Transverse colon (tissue), 4 donors: ENCODE results near the gene DNPEP. TPM values are rescaled to one million over a fixed set of nuclear protein-coding genes. Genes with fewer than 3 reads are reported as not detected.

ENCODE experiments used
- DNase-seq: peaks from one replicate; pipeline ENCODE4 v3.0.0-alpha.2; 2019
- H3K27ac ChIP-seq, 4 donors: fragments of 200-600 bp; sonication (generic); 2 replicates each; pipeline ENCODE4 v1.5.1; 2016 to 2018; ENCODE audit warnings: inconsistent platforms in 4 of 4
- H3K27me3 ChIP-seq: fragments of 200-600 bp; sonication (generic); 2 replicates; pipeline ENCODE4 v1.5.1; 2017; ENCODE audit warnings: inconsistent platforms
- H3K36me3 ChIP-seq, 4 donors: fragments of 200-600 bp; sonication (generic); 2 replicates each; pipeline ENCODE4 v1.5.1; 2017 to 2019; ENCODE audit warnings: inconsistent platforms in 4 of 4
- H3K4me1 ChIP-seq, 4 donors: fragments of 200-600 bp; sonication (generic); 2 replicates each; pipeline ENCODE4 v1.5.1; 2017 to 2020; ENCODE audit warnings: inconsistent platforms in 4 of 4
- H3K4me3 ChIP-seq, 4 donors: fragments of 200-600 bp; sonication (generic); 1 replicate in 1 of 4; 2 replicates in 3 of 4; pipeline versions ENCODE4 v1.5.1 to v1.6.1; 2017 to 2019; ENCODE audit warnings: inconsistent platforms in 4 of 4
- H3K9me3 ChIP-seq, 2 donors: fragments of 200-600 bp; sonication (generic); 2 replicates each; pipeline ENCODE4 v1.5.1; 2017 to 2019; ENCODE audit warnings: inconsistent platforms in 2 of 2
- CTCF ChIP-seq, 5 experiments: fragments of 200-600 bp in 3 of 5; fragments of 450-650 bp in 2 of 5; sonication (generic) in 3 of 5; IDR thresholded peaks; 1 replicate in 2 of 5; 2 replicates in 3 of 5; pipeline ENCODE4 v1.5.1; 2016 to 2017; ENCODE audit warnings: antibody characterized with exemption in 5 of 5, inconsistent platforms in 3 of 5, mild to moderate bottlenecking in 2 of 5, moderate library complexity in 1 of 5
- EP300 ChIP-seq: sonication (generic); formaldehyde crosslinking; IDR thresholded peaks from one replicate; pipeline ENCODE4 v1.6.1; 2017; ENCODE audit warnings: antibody characterized with exemption, low read depth
- POLR2A ChIP-seq: fragments of 450-650 bp; IDR thresholded peaks from one replicate; pipeline ENCODE4 v1.6.1; 2016; ENCODE audit warnings: antibody characterized with exemption, mild to moderate bottlenecking, moderate library complexity
- POLR2AphosphoS5 ChIP-seq, 3 donors: sonication (generic); formaldehyde crosslinking; IDR thresholded peaks; one replicate each; pipeline ENCODE4 v1.6.1; 2016; ENCODE audit warnings: antibody characterized with exemption in 3 of 3
- WGBS, 2 donors: methylation state at CpG; one replicate each; pipeline ENCODE4 v1.1.5; 2018; ENCODE audit warnings: low coverage in 1 of 2; 5-methylcytosine and 5-hydroxymethylcytosine counted together
- in situ Hi-C, 4 donors: fragments of 200-750 bp; cut with MboI; loops; one replicate each; pipeline versions ENCODE4 v1.15.0 to v1.15.1; 2017; ENCODE audit warnings: low sequenced_read_pairs in 3 of 4, low pct_ligation_motif_present in 1 of 4, low pct_unique_long_range_greater_than_20kb in 1 of 4
- intact Hi-C: fragments of 100-400 bp; cut with DNase I; formaldehyde crosslinking; loops from one replicate; pipeline ENCODE4 v1.15.1; 2023; ENCODE audit warnings: low total_unique reads
- total RNA-seq, 4 donors: library from RNA; depleted of rRNA; stranded (reverse); fragments of >200 nt; gene quantifications; one replicate each; pipeline ENCODE4 v1.1.0, GENCODE V29; 2016

Gene DNPEP
- total RNA-seq, 4 donors from 2014 or later: 61.3 to 142 (median 104) TPM

DNA sequence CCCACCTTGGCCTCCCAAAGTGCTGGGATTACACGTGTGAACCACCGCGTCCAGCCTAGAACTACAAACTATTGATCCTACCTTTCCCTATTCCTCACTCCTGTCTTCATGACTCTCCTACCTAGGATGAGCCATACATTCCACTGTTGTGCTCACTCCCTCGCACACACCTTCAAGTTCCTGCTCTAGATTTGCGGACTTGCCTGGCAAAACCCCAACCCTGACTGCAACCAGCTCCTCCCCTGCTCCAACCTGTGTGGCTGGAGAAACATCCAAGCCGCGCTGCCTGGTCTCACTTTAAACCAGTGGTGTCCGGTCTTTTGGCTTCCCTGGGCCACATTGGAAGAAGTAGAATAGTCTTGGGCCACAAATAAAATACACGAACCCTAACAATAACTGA is 5.0 kb upstream of the DNPEP start:
- Histone ChIP-seq H3K27ac (no peak overlapping the region), H3K4me3 (no peak overlapping the region), H3K9me3 (no peaks in the 10 kb centered on the region), H3K36me3 (no peaks in the 10 kb centered on the region), H3K4me1 (peaks cover 0 to 17% (median 6%) of the 10 kb centered on the region in 4 donors), H3K27me3 (no peaks in the 10 kb centered on the region)
- in situ Hi-C loops: no loop called here
- DNase-seq: no peak
- 90 to 94% methylated on average over 6 to 9 of the region's 9 CpGs for WGBS, 2 donors
- intact Hi-C loops: no loop called here
- TF ChIP-seq EP300: no peak
- TF ChIP-seq POLR2AphosphoS5 (IDR thresholded peaks at IDR 0.05): no peak
- TF ChIP-seq CTCF (IDR thresholded peaks at IDR 0.05): no peak
- TF ChIP-seq POLR2A: no peak

GRCh38 chr2:219388907-219389156 is 1.1 kb upstream of the DNPEP start:
- Histone ChIP-seq H3K4me1 (peaks cover 10 to 18% (median 14%) of the 10 kb centered on the region in 4 donors), H3K36me3 (peaks cover 0 to 18% (median 5%) of the 10 kb centered on the region in 4 donors), H3K9me3 (no peaks in the 10 kb centered on the region), H3K4me3 (peak overlapping the region in 3 of 4 donors; percentile 47 to 83 (median 61)), H3K27ac (peak overlapping the region; percentile 93 to 100 (median 97)), H3K27me3 (no peaks in the 10 kb centered on the region)
- no peak for TF ChIP-seq CTCF (IDR thresholded peaks at IDR 0.05)
- TF ChIP-seq EP300: no peak
- no peak for TF ChIP-seq POLR2AphosphoS5 (IDR thresholded peaks at IDR 0.05)
- no peak for TF ChIP-seq POLR2A
- 25 to 34% methylated on average over 5 to 6 of the region's 6 CpGs for WGBS, 2 donors
- no peak for DNase-seq
- in situ Hi-C loops (no loop called here), intact Hi-C loops (loop anchor here (10.0 kb wide), 1 partner anchor 1164 kb away; no protein-coding TSS in a partner anchor)

DNA sequence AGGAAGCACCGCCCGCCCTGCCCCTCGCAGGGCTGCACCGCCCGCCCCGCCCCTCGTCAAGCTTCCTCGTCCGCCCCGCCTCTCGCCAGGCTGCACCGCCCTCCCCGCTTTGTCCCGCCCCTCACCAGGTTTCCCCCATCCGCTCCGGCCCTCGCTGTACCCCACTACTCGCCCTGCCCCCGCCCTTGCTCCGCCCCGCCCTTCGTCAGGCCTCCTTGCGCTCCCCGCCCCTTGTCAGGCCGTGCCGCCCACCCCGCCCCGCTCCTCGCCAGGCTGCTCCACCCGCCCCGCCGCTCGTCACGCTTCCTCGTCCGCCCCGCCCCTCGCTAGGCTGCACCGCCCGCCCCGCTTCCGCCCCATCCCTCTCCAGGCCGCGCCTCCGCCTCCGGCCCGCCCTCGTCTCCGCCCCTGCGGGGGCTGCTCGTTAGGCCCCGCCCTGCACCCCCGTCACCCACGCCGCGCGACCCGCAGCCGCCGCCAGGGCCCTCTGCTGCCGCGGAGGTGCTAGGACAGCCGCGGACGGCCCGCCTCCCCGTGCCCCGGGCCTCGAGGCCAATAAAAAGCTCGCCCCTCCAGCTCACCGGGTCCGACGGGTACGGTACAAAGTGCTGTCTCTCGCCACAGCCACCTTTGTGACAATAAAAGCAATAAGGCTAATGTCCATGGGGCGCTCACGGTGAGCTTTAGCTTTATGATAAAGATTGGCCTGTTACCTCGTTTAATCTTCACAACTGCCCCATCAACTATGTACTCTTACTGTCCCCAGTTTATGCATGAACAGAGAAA is 602 bp upstream of the DNPEP start:
- WGBS, 2 donors: 0 to 3% methylated on average over 1 to 12 of the region's 78 CpGs
- intact Hi-C loops: loop anchor here (10.0 kb wide), 1 partner anchor 1164 kb away; no protein-coding TSS in a partner anchor

More for the DNA sequence above, 602 bp upstream of the DNPEP start:
- peak overlapping the region; percentile 93 to 100 (median 97) for H3K27ac ChIP-seq
- H3K27me3 ChIP-seq: no peaks in the 10 kb centered on the region
- H3K9me3 ChIP-seq: no peaks in the 10 kb centered on the region
- peaks cover 0 to 18% (median 5%) of the 10 kb centered on the region in 4 donors for H3K36me3 ChIP-seq
- peak; percentile 99 for DNase-seq
- peaks cover 10 to 18% (median 14%) of the 10 kb centered on the region in 4 donors for H3K4me1 ChIP-seq
- in situ Hi-C loops: no loop called here
- peak; percentile 52 to 88 (median 62) for TF ChIP-seq CTCF (IDR thresholded peaks at IDR 0.05)
- TF ChIP-seq POLR2A: no peak
- peak in 2 of 3 donors; percentile 15 to 54 for TF ChIP-seq POLR2AphosphoS5 (IDR thresholded peaks at IDR 0.05)
- TF ChIP-seq EP300: no peak
- H3K4me3 ChIP-seq: peak overlapping the region; percentile 11 to 83 (median 54)
